GM23248 (cell line): ENCODE measurements around the gene TLCD4. TPM values are rescaled to one million over a fixed set of nuclear protein-coding genes. Genes with fewer than 3 reads are reported as not detected.

Source experiments
- DNase-seq: peaks from one replicate; pipeline ENCODE4 v3.0.0-alpha.2; 2015
- H2AFZ ChIP-seq: fragments of 200-600 bp; sonication (generic); 2 replicates; pipeline ENCODE4 v1.6.1; 2016; ENCODE audit warnings: antibody characterized with exemption
- H3F3A ChIP-seq: fragments of 200-600 bp; sonication (generic); 2 replicates; pipeline ENCODE4 v1.6.1; 2016; ENCODE audit warnings: mild to moderate bottlenecking, antibody characterized with exemption, mixed run types; ENCODE audit not compliant: insufficient read depth
- H3K27ac ChIP-seq: fragments of 200-600 bp; sonication (generic); 2 replicates; pipeline ENCODE4 v1.5.1; 2016; ENCODE audit warnings: mild to moderate bottlenecking
- H3K27me3 ChIP-seq: fragments of 200-600 bp; sonication (generic); replicated peaks from 2 replicates; pipeline ENCODE4 v1.6.1; 2016; ENCODE audit warnings: mild to moderate bottlenecking; ENCODE audit not compliant: insufficient read depth
- H3K36me3 ChIP-seq: fragments of 200-600 bp; sonication (generic); 2 replicates; pipeline ENCODE4 v1.6.1; 2016; ENCODE audit warnings: low read depth, mild to moderate bottlenecking
- H3K4me1 ChIP-seq: fragments of 200-600 bp; sonication (generic); 2 replicates; pipeline ENCODE4 v1.6.1; 2016; ENCODE audit warnings: mild to moderate bottlenecking; ENCODE audit not compliant: insufficient read depth
- H3K4me2 ChIP-seq: fragments of 200-600 bp; sonication (generic); one replicate; pipeline ENCODE4 v1.6.1; 2016; ENCODE audit warnings: mild to moderate bottlenecking; ENCODE audit not compliant: unreplicated experiment
- H3K4me3 ChIP-seq: fragments of 200-600 bp; sonication (generic); 2 replicates; pipeline ENCODE4 v1.5.1; 2016; ENCODE audit warnings: mild to moderate bottlenecking
- H3K79me2 ChIP-seq: fragments of 200-600 bp; sonication (generic); 2 replicates; pipeline ENCODE4 v1.6.1; 2016; ENCODE audit warnings: mild to moderate bottlenecking; ENCODE audit not compliant: insufficient read depth
- H3K9ac ChIP-seq: fragments of 200-600 bp; sonication (generic); 2 replicates; pipeline ENCODE4 v1.6.1; 2016; ENCODE audit warnings: mild to moderate bottlenecking
- H3K9me2 ChIP-seq: fragments of 200-600 bp; sonication (generic); 2 replicates; pipeline ENCODE4 v1.6.1; 2016; ENCODE audit warnings: mixed run types, mild to moderate bottlenecking, moderate library complexity; ENCODE audit not compliant: insufficient read depth
- H3K9me3 ChIP-seq: fragments of 200-600 bp; sonication (generic); one replicate; pipeline ENCODE4 v1.6.1; 2017; ENCODE audit warnings: low read depth
- H4K20me1 ChIP-seq: fragments of 200-600 bp; sonication (generic); 2 replicates; pipeline ENCODE4 v1.6.0; 2016; ENCODE audit not compliant: insufficient read depth
- EZH2 ChIP-seq: fragments of 200-600 bp; sonication (generic); IDR thresholded peaks from 2 replicates; pipeline ENCODE4 v1.6.1; 2018; ENCODE audit warnings: antibody characterized with exemption, mild to moderate bottlenecking; ENCODE audit not compliant: insufficient read depth, poor library complexity, severe bottlenecking
- EZH2phosphoT487 ChIP-seq: fragments of 200-600 bp; sonication (generic); IDR thresholded peaks from 2 replicates; pipeline ENCODE4 v1.6.1; 2018; ENCODE audit warnings: antibody characterized with exemption, moderate library complexity, mild to moderate bottlenecking, low read depth; ENCODE audit not compliant: insufficient read depth
- WGBS, 2 experiments: methylation state at CpG; one replicate each; pipeline ENCODE4 v1.1.6; 2015 to 2017; ENCODE audit warnings: low lambda C conversion rate in 2 of 2, low coverage in 1 of 2; ENCODE audit errors: missing lambda C conversion rate in 2 of 2; 5-methylcytosine and 5-hydroxymethylcytosine counted together
- in situ Hi-C: fragments of 300-500 bp; cut with MboI; formaldehyde crosslinking; loops from 2 replicates; pipeline ENCODE4 v1.15.0; 2020
- polyA plus RNA-seq: library from polyadenylated mRNA; unstranded; fragments of >200 nt; fragmentation: Nextera tagmentation; extraction: Ambion mirVana; gene quantifications from 2 replicates; pipeline ENCODE4 v1.2.1, GENCODE V29; 2016
- total RNA-seq: library from RNA; depleted of rRNA; stranded (reverse); fragments of >200 nt; shearing (Covaris generic); gene quantifications from 2 replicates; pipeline ENCODE4 v1.2.3, GENCODE V29; 2014

The TLCD4 gene
- total and polyA plus RNA-seq, 2 experiments from 2014 or later = not detected

GRCh38 chr1:95071539-95071938 is 45.6 kb upstream of the TLCD4 start:
- DNase-seq = peak; percentile 53

DNA sequence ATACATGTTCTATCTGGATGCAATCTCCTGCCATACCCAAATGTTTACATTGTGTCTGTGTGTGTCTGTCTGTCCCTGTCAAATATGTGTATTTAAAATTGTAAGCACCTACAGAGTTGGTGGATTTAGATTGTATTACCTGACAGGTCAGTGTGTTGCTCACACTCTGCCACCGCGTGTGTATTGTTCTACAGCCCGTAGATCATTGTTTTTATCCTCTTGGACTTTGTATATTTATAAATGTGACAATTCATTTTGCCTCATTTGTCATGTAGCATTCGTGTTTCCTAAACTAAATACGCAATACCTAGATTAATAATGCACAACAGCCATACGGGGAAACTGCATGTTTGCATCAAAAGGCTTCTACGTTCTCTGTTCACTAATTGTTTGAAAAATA is 45.0 kb upstream of the TLCD4 start:
- Histone ChIP-seq H3K9me3 (no peaks in the 10 kb centered on the region), H3K4me2 (peak overlapping the region; percentile 93), H3K27me3 (no peaks in the 10 kb centered on the region), H4K20me1 (no peaks in the 10 kb centered on the region), H3K36me3 (no peaks in the 10 kb centered on the region), H3K9ac (peak overlapping the region; percentile 90), H3F3A (no peaks in the 10 kb centered on the region), H3K4me3 (peak overlapping the region; percentile 97), H3K9me2 (no peaks in the 10 kb centered on the region), H3K27ac (peak overlapping the region; percentile 66), H2AFZ (peak overlapping the region; percentile 95), H3K79me2 (peaks cover 12% of the 10 kb centered on the region), H3K4me1 (peaks cover 9% of the 10 kb centered on the region)
- WGBS, 2 experiments = 1 to 2% methylated on average over 7 of the region's 7 CpGs
- DNase-seq = no peak
- TF ChIP-seq EZH2phosphoT487 (no peak), EZH2 (no peak)
- in situ Hi-C loops = no loop called here

More at GRCh38 chr1:95071539-95071938, 45.6 kb upstream of the TLCD4 start:
- H3K9me2 ChIP-seq = no peaks in the 10 kb centered on the region
- H4K20me1 ChIP-seq = no peaks in the 10 kb centered on the region
- no peaks in the 10 kb centered on the region for H3K27me3 ChIP-seq
- peak overlapping the region; percentile 90 for H3K9ac ChIP-seq
- no peaks in the 10 kb centered on the region for H3K36me3 ChIP-seq
- peak overlapping the region; percentile 66 for H3K27ac ChIP-seq
- peak overlapping the region; percentile 97 for H3K4me3 ChIP-seq
- H3K79me2 ChIP-seq = peaks cover 12% of the 10 kb centered on the region
- no peaks in the 10 kb centered on the region for H3F3A ChIP-seq
- in situ Hi-C loops = no loop called here
- peaks cover 9% of the 10 kb centered on the region for H3K4me1 ChIP-seq
- peak overlapping the region; percentile 93 for H3K4me2 ChIP-seq
- no peaks in the 10 kb centered on the region for H3K9me3 ChIP-seq
- 48 to 55% methylated on average over 2 of the region's 2 CpGs for WGBS, 2 experiments
- TF ChIP-seq EZH2 (no peak), EZH2phosphoT487 (no peak)
- H2AFZ ChIP-seq = peak overlapping the region; percentile 95

DNA sequence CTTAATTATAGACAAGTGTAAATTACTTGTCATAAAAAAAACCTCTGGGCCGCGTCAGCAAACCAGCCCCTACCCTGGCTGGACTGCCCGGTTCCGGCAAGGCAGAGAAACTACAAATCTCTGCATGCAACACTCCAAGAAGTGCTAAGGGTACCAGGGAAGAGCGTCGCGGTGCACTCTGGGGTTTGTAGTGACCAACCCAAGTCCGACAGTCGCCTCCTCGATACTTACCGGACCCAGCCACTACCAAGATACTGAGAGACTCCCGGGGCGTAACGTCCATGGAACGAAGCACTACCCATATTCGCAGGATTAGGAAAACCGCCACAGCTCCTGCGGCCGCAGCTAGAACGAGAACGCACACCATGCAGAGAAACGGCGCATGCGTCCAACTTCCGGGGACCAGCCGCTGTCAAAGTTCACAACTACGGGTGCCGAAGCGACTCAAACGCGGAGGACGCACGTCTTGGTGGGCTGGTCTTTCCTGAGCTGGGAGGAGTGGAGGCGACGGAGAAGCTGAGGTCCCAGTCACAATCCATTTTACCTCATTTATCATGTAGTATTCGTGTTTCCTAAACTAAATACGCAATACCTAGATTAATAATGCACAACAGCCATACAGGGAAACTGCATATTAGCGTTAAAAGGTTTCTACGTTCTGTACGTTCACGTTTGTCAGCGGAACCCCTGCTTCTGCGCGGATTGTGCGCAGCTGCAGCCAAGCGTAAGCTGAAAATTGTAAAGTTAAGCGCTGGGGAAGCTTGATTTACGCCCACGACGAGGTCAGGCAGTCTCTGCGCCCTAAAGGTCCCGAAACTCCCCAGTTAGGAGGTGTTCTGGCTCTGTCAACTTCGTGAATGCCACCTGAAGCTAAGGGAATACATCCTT is 44.4 kb upstream of the TLCD4 start, which contains the start of gene ALG14:
ALG14 (minus strand) TSS at position 420 of the 888 bp plus-strand sequence; CDS start at position 367, 53 bp downstream.
- Histone ChIP-seq H3K9me2 (no peaks in the 10 kb centered on the region), H3K9me3 (no peaks in the 10 kb centered on the region), H3K27me3 (no peaks in the 10 kb centered on the region; the same call in 1 of the 2 replicates), H3K27ac (peak within 1 kb of the TSS; percentile 66), H3K4me2 (peak within 1 kb of the TSS; percentile 93), H2AFZ (peak within 1 kb of the TSS; percentile 95), H3K79me2 (peaks cover 12% of the 10 kb centered on the region), H3K9ac (peak within 1 kb of the TSS; percentile 90), H3K4me3 (peak within 1 kb of the TSS; percentile 97), H3K36me3 (no peaks in the 10 kb centered on the region), H3F3A (no peaks in the 10 kb centered on the region), H3K4me1 (peaks cover 9% of the 10 kb centered on the region), H4K20me1 (no peaks in the 10 kb centered on the region)
- WGBS, 2 experiments = 1% methylated on average over 53 of the region's 53 CpGs
- DNase-seq = peak; percentile 98
- in situ Hi-C loops = no loop called here
- TF ChIP-seq EZH2 = no peak
- TF ChIP-seq EZH2phosphoT487 = no peak

GRCh38 chr1:95073446-95073845 is 43.7 kb upstream of the TLCD4 start:
- H3K27me3 ChIP-seq = peaks cover 3% of the 10 kb centered on the region
- no peaks in the 10 kb centered on the region for H4K20me1 ChIP-seq
- in situ Hi-C loops = no loop called here
- DNase-seq = peak; percentile 7
- TF ChIP-seq EZH2phosphoT487 = no peak
- TF ChIP-seq EZH2 = no peak
- H3K4me3 ChIP-seq = peak overlapping the region; percentile 97
- H3K27ac ChIP-seq = peak overlapping the region; percentile 66; the same call in 1 of the 2 replicates
- peak overlapping the region; percentile 93 for H3K4me2 ChIP-seq
- no peaks in the 10 kb centered on the region for H3F3A ChIP-seq
- no peaks in the 10 kb centered on the region for H3K9me3 ChIP-seq
- peaks cover 12% of the 10 kb centered on the region for H3K79me2 ChIP-seq
- peaks cover 9% of the 10 kb centered on the region for H3K4me1 ChIP-seq
- 1% methylated on average over 3 of the region's 3 CpGs for WGBS, 2 experiments
- peak overlapping the region; percentile 90 for H3K9ac ChIP-seq
- H3K9me2 ChIP-seq = no peaks in the 10 kb centered on the region
- peak overlapping the region; percentile 95 for H2AFZ ChIP-seq
- no peaks in the 10 kb centered on the region for H3K36me3 ChIP-seq
